HepG2 (cell line): Measurements from ENCODE around the gene IFNG.

Experiments
- HOXA7 ChIP-seq: sonication (generic); formaldehyde crosslinking; IDR thresholded peaks from 2 replicates; pipeline ENCODE4 v1.8.1; 2022; ENCODE audit warnings: mild to moderate bottlenecking, missing genetic modification reagents, moderate library complexity
- POLR2A ChIP-seq, 2 experiments: IDR thresholded peaks; 2 replicates each; pipeline ENCODE4 v1.6.1; 2011; ENCODE audit warnings: low read depth in 2 of 2, low read length in 2 of 2, mild to moderate bottlenecking in 1 of 2, moderate library complexity in 1 of 2; ENCODE audit not compliant: insufficient read depth in 1 of 2

- no peak for TF ChIP-seq POLR2A (IDR thresholded peaks at IDR 0.05; ENCODE audit: insufficient read depth in 1 of 2, low read depth in 2 of 2, low read length in 2 of 2)
- no peak for TF ChIP-seq HOXA7 (CRISPR knock-in tag)
These were observed 16.7 kb upstream of the IFNG start for GRCh38 chr12:68176257-68176656.
